Right atrium auricular region (tissue), 2 donors: ENCODE data around the gene DNM1. TPM values are rescaled to one million over a fixed set of nuclear protein-coding genes. Genes with fewer than 3 reads are reported as not detected.

Experiments used
- DNase-seq: peaks from one replicate; pipeline ENCODE4 v3.0.0-alpha.2; 2019; ENCODE audit warnings: low spot score
- H3K27ac ChIP-seq, 2 donors: fragments of 200-600 bp; sonication (generic); 1 replicate in 1 of 2; 2 replicates in 1 of 2; pipeline ENCODE4 v1.5.1; 2016 to 2019
- H3K27me3 ChIP-seq, 2 donors: fragments of 200-600 bp; sonication (generic); one replicate each; pipeline versions ENCODE4 v1.5.1 to v1.6.0; 2017 to 2019
- H3K36me3 ChIP-seq: fragments of 200-600 bp; sonication (generic); one replicate; pipeline ENCODE4 v1.5.1; 2016
- H3K4me1 ChIP-seq, 2 donors: fragments of 200-600 bp; sonication (generic); one replicate each; pipeline versions ENCODE4 v1.5.1 to v1.6.0; 2017 to 2019
- H3K4me3 ChIP-seq, 2 donors: fragments of 200-600 bp; sonication (generic); 1 replicate in 1 of 2; 2 replicates in 1 of 2; pipeline ENCODE4 v1.5.1; 2017 to 2019; ENCODE audit warnings: mild to moderate bottlenecking in 1 of 2, moderate library complexity in 1 of 2
- H3K9me3 ChIP-seq, 2 donors: fragments of 200-600 bp; sonication (generic); one replicate each; pipeline ENCODE4 v1.5.1; 2019
- total RNA-seq, 2 donors: library from RNA; depleted of rRNA; stranded (reverse); fragments of >200 nt; gene quantifications; one replicate each; pipeline ENCODE4 v1.1.0, GENCODE V29; 2016
- TF ChIP-seq, protein P1 (sequence below), 2 donors: fragments of 200-600 bp; sonication (generic); IDR thresholded peaks; one replicate each; pipeline ENCODE4 v1.5.1; 2019; ENCODE audit warnings: antibody characterized with exemption in 2 of 2

Gene DNM1
- total RNA-seq, 2 donors from 2014 or later: 2.5 to 3.9 TPM

DNA sequence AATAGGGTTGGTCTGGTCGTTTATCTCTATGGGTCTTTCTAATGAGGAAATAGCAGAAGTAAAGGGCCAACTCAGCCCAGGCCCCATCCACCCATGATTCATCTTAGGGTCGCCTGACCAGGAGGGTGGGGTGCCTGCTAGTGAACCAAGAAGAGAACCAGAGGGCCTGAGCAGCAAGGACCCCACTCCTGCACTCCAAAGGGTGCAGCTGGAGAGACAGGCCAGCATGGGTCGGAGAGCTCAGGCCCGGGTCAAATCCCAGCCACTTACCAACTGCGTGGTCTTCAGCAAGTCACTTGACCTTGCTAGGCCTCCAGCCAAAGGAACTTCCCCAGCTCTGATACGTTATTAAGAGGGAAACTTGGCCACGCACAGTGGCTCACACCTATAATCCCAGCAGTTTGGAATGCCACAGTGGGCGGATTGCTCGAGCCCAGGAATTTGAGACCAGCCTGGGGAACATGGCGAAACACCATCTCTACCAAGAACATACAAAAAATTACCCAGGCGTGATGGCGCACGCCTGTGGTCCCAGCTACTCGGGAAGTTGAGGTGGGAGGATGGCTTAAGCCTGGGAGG, 38.8 kb upstream of the DNM1 start:
- Histone ChIP-seq H3K4me1 (peaks cover 0 to 26% of the 10 kb centered on the region in 2 donors), H3K4me3 (no peak overlapping the region), H3K9me3 (no peaks in the 10 kb centered on the region), H3K27me3 (no peaks in the 10 kb centered on the region), H3K36me3 (peaks cover 54% of the 10 kb centered on the region), H3K27ac (no peak overlapping the region)
- TF ChIP-seq, protein P1, sequence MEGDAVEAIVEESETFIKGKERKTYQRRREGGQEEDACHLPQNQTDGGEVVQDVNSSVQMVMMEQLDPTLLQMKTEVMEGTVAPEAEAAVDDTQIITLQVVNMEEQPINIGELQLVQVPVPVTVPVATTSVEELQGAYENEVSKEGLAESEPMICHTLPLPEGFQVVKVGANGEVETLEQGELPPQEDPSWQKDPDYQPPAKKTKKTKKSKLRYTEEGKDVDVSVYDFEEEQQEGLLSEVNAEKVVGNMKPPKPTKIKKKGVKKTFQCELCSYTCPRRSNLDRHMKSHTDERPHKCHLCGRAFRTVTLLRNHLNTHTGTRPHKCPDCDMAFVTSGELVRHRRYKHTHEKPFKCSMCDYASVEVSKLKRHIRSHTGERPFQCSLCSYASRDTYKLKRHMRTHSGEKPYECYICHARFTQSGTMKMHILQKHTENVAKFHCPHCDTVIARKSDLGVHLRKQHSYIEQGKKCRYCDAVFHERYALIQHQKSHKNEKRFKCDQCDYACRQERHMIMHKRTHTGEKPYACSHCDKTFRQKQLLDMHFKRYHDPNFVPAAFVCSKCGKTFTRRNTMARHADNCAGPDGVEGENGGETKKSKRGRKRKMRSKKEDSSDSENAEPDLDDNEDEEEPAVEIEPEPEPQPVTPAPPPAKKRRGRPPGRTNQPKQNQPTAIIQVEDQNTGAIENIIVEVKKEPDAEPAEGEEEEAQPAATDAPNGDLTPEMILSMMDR (IDR thresholded peaks at IDR 0.05): no peak
- DNase-seq: no peak

DNA sequence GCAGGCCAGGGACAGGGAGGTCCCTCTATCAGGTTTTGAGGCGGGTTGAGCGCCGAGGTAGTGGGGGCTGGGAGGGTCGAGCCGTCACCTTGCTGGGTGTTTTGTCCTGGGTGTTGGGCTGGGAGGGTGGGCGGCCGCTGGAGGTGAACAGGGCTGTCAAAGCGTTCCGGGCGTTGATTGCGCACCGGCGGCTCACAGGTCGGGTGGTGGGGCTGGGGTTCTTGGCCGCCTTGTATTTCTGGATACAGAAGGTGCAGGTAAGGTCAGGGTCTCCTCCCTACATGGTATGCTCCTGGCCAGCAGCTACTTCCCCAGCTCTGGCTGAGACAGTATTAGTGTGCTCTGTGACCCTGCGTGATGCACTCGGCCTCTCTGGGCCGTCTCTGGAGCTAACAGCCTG, 37.0 kb upstream of the DNM1 start:
- Histone ChIP-seq H3K27me3 (no peaks in the 10 kb centered on the region), H3K9me3 (no peaks in the 10 kb centered on the region), H3K4me1 (peaks cover 0 to 15% of the 10 kb centered on the region in 2 donors), H3K27ac (no peak overlapping the region), H3K36me3 (peaks cover 61% of the 10 kb centered on the region), H3K4me3 (no peak overlapping the region)
- no peak for DNase-seq
- TF ChIP-seq, protein P1 (IDR thresholded peaks at IDR 0.05): no peak

DNA sequence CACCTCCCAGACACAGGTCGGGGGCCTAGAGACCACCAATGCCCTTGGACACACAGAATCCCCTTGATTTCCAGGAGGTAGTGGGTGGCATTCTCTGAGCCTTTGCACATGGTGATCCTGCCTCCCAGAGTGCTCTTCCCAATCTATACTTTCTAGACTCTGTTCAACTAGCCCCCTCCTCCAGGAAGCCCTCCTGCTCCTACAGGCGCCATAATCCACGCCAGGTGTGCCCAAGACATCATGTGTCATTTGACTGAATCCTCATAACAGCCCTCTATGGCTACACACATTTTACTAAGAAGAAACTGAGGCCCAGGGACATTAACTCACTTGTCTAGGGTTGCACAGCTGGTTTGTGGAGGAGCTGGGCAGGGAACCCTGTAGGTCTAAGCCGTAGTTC, 36.0 kb upstream of the DNM1 start:
- Histone ChIP-seq H3K9me3 (no peaks in the 10 kb centered on the region), H3K27me3 (no peaks in the 10 kb centered on the region), H3K27ac (no peak overlapping the region), H3K36me3 (peaks cover 61% of the 10 kb centered on the region), H3K4me3 (no peak overlapping the region), H3K4me1 (peaks cover 0 to 4% of the 10 kb centered on the region in 2 donors)
- TF ChIP-seq, protein P1 (IDR thresholded peaks at IDR 0.05): no peak
- no peak for DNase-seq

DNA sequence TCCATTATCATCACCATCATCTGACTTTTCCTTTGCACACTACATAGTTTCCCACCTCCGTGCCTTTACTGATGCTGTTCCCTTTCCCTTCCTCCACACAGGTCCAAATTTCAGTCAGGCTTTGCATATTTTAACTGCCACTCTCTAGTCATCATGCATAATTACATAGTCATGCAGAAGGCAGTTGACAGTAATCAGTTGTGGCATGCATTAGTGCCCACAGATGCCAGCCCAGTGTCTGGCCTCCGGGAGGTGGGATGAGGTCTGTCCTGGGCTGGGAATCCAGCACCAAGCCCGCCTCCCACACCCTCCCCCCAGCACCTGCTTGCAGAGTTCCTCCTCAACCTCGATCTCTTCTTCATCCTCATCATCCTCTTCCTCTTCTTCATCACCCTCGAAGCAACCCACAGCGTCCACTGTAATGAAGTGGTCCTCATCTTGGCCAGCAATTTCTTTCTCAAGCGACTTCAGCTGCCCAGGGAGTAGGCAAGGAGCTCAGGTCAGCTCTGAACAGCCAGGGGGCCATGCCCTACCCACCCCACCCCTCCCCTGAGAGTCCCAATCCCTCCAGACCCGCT, 34.4 kb upstream of the DNM1 start:
- TF ChIP-seq, protein P1 (IDR thresholded peaks at IDR 0.05): no peak
- Histone ChIP-seq H3K27me3 (no peaks in the 10 kb centered on the region), H3K27ac (no peak overlapping the region), H3K4me3 (no peak overlapping the region), H3K36me3 (peaks cover 55% of the 10 kb centered on the region), H3K9me3 (no peaks in the 10 kb centered on the region), H3K4me1 (no peaks in the 10 kb centered on the region)
- no peak for DNase-seq

DNA sequence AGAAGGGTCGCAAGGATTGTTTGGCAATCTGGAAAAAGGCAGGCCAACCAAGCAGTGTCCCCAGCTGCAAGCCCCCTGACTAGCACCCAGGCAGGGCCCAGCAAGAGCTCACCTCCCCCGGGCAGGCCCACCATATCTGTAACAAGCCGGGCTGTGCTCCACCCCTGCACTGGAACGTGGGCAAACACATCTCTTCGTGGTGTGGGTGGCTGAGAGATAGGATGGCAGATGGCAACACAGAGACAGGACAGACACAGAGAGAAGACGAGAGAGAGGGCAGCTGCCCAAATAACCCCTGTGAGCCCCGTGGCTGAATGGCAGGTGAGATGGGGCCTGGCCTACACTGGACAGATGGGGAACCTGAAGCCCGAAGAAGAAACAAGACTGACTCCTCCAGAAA, 33.7 kb upstream of the DNM1 start:
- Histone ChIP-seq H3K4me3 (no peak overlapping the region), H3K9me3 (no peaks in the 10 kb centered on the region), H3K27me3 (no peaks in the 10 kb centered on the region), H3K4me1 (no peaks in the 10 kb centered on the region), H3K27ac (no peak overlapping the region), H3K36me3 (peaks cover 54% of the 10 kb centered on the region)
- TF ChIP-seq, protein P1 (IDR thresholded peaks at IDR 0.05): no peak
- DNase-seq: no peak

GRCh38 chr9:128169925-128170324, 33.3 kb upstream of the DNM1 start:
- Histone ChIP-seq H3K36me3 (peaks cover 55% of the 10 kb centered on the region), H3K9me3 (no peaks in the 10 kb centered on the region), H3K4me1 (no peaks in the 10 kb centered on the region), H3K27me3 (no peaks in the 10 kb centered on the region), H3K4me3 (no peak overlapping the region), H3K27ac (no peak overlapping the region)
- DNase-seq: no peak
- TF ChIP-seq, protein P1 (IDR thresholded peaks at IDR 0.05): no peak
